Measurements from ENCODE around the gene HYKK. TPM values are rescaled to one million over a fixed set of nuclear protein-coding genes. Genes with fewer than 3 reads are reported as not detected.
"Not testable (repeated sequence)": the region's sequence is repeated elsewhere in the genome, so short reads cannot be mapped to it uniquely, and the experiment has no call there.

The HYKK gene
- total RNA-seq, 1 donor from 2014 or later = 4.3 TPM

DNA sequence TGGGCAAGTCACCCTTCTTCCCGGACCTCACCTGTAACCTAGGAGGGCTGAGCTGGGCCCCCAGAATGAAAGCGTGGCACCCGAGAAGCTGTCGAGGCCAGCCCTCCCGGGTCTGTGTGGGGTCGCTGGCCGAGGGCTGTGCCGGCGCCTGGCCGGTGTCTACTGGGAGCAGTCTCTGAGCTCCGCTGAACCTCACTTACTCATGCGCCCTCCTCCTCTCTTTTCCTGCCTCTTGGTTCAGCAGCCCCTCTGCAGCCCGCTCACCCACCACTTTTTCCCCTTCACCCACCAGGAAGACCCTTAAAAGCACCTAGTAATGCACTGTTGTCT, 419 bp downstream of the HYKK start:
- H3K9me3 Mint-ChIP-seq (ENCODE audit: low read depth) = no peaks in the 10 kb centered on the region
- peak overlapping the region; percentile 86 for H3K4me3 Mint-ChIP-seq (ENCODE audit: low read depth)
- peaks cover 4% of the 10 kb centered on the region for H3K4me1 Mint-ChIP-seq (ENCODE audit: low read depth)
- no peaks in the 10 kb centered on the region for H3K36me3 Mint-ChIP-seq (ENCODE audit: insufficient read depth)
- TF ChIP-seq, protein P1, sequence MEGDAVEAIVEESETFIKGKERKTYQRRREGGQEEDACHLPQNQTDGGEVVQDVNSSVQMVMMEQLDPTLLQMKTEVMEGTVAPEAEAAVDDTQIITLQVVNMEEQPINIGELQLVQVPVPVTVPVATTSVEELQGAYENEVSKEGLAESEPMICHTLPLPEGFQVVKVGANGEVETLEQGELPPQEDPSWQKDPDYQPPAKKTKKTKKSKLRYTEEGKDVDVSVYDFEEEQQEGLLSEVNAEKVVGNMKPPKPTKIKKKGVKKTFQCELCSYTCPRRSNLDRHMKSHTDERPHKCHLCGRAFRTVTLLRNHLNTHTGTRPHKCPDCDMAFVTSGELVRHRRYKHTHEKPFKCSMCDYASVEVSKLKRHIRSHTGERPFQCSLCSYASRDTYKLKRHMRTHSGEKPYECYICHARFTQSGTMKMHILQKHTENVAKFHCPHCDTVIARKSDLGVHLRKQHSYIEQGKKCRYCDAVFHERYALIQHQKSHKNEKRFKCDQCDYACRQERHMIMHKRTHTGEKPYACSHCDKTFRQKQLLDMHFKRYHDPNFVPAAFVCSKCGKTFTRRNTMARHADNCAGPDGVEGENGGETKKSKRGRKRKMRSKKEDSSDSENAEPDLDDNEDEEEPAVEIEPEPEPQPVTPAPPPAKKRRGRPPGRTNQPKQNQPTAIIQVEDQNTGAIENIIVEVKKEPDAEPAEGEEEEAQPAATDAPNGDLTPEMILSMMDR (IDR thresholded peaks at IDR 0.05; ENCODE audit: unreplicated experiment) = peak; percentile 7
- peak overlapping the region; percentile 8 for H3K27ac Mint-ChIP-seq
- H3K27me3 Mint-ChIP-seq = peaks cover 8% of the 10 kb centered on the region
- DNase-seq (ENCODE audit: low spot score, unreplicated experiment) = no peak

DNA sequence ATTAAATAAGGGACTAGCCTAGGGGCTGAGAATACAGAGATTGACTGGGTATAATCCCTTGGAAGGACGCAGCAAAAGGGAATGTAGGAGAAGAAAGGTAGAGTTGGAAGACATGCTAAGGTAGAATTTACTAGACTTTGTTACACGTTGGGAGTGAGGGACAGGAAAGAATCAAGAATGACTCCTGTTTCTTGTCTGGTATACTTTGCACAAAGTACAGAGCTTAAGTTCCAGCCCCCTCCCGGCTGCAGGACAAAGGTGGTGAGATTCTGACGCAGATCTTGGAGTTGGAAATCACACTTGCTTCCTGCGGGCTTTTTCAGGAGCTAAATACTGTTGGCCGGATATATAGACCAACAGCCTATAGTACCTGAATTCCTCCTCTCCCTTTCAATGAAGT, 895 bp downstream of the HYKK start:
- Mint-ChIP-seq H3K36me3 (ENCODE audit: insufficient read depth) (no peaks in the 10 kb centered on the region), H3K9me3 (ENCODE audit: low read depth) (no peaks in the 10 kb centered on the region), H3K27me3 (peaks cover 8% of the 10 kb centered on the region), H3K4me1 (ENCODE audit: low read depth) (peaks cover 4% of the 10 kb centered on the region), H3K27ac (peak overlapping the region; percentile 8), H3K4me3 (ENCODE audit: low read depth) (peak overlapping the region; percentile 86)
- TF ChIP-seq, protein P1 (IDR thresholded peaks at IDR 0.05; ENCODE audit: unreplicated experiment) = no peak
- DNase-seq (ENCODE audit: low spot score, unreplicated experiment) = no peak

DNA sequence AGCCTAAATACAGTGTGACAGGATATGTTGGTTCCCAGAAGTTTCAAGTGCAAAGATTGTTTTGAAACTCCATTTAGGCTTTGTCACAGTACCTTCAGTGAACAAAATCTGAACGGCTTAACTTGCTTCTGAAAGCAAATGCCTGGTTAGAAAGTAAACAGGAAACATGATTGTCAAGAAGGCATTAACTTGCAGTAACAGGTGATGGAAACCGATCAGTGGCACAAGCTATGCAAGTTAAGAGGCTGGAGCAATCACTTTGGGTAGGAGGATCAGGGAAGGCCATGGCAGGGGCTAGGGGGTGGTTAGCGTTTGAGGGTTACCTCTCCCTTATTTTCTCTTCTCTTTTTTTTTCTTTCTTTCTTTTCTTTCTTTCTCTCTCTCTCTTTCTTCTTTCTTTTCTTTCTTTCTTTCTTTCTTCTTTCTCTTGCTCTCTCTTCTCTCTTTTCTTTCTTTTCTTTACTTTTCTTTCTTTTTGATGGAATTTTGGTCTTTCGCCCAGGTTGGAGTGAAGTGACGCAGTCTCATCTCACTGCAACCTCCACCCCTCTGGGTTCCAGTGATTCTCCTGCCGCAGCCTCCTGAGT, 2.4 kb downstream of the HYKK start:
- no peak for DNase-seq (ENCODE audit: low spot score, unreplicated experiment)
- Mint-ChIP-seq H3K27ac (no peak overlapping the region), H3K4me1 (ENCODE audit: low read depth) (peaks cover 4% of the 10 kb centered on the region), H3K4me3 (ENCODE audit: low read depth) (no peak overlapping the region), H3K36me3 (ENCODE audit: insufficient read depth) (no peaks in the 10 kb centered on the region), H3K9me3 (ENCODE audit: low read depth) (no peaks in the 10 kb centered on the region), H3K27me3 (peaks cover 8% of the 10 kb centered on the region)
- TF ChIP-seq, protein P1 (IDR thresholded peaks at IDR 0.05; ENCODE audit: unreplicated experiment) = no peak

DNA sequence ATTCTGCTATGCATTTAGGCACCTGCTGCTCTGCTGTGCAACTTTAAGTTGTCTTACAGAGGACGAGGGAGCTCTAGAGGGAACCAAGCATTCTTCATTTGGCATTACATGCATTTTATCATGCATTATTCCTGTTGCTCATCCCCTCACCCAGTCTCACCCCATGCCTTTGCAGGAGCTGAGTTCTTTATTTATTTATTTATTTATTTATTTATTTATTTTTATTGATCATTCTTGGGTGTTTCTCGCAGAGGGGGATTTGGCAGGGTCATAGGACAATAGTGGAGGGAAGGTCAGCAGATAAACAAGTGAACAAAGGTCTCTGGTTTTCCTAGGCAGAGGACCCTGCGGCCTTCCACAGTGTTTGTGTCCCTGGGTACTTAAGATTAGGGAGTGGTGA, 12.7 kb downstream of the HYKK start:
- H3K4me3 Mint-ChIP-seq (ENCODE audit: low read depth); DNase-seq (ENCODE audit: low spot score, unreplicated experiment); H3K27me3 Mint-ChIP-seq; H3K36me3 Mint-ChIP-seq (ENCODE audit: insufficient read depth); H3K4me1 Mint-ChIP-seq (ENCODE audit: low read depth); H3K27ac Mint-ChIP-seq; H3K9me3 Mint-ChIP-seq (ENCODE audit: low read depth): not testable (repeated sequence)

DNA sequence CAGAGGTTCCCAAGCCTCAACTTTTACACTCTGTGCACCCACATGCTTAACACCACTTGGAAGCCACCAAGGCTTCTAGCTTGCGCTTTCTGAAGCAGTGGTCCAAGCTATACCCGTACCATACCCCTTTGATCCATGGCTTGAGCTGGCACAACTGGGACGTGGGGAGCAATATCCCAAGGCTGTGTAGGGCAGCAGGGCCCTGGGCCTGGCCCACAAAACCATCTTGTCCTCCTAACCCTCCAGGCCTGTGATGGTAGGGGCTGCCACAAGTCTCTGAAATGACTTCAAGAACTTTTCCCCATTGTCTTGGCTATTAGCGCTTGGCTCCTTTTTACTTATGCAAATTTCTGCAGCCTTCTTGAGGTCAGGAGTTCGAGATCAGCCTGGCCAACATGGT, 16.9 kb downstream of the HYKK start:
- no peaks in the 10 kb centered on the region for H3K27me3 Mint-ChIP-seq
- peaks cover 7% of the 10 kb centered on the region for H3K9me3 Mint-ChIP-seq (ENCODE audit: low read depth)
- TF ChIP-seq, protein P1 (IDR thresholded peaks at IDR 0.05; ENCODE audit: unreplicated experiment) = no peak
- H3K4me3 Mint-ChIP-seq (ENCODE audit: low read depth) = no peak overlapping the region
- no peak overlapping the region for H3K27ac Mint-ChIP-seq
- peaks cover 5% of the 10 kb centered on the region for H3K36me3 Mint-ChIP-seq (ENCODE audit: insufficient read depth)
- DNase-seq (ENCODE audit: low spot score, unreplicated experiment) = no peak
- no peaks in the 10 kb centered on the region for H3K4me1 Mint-ChIP-seq (ENCODE audit: low read depth)

DNA sequence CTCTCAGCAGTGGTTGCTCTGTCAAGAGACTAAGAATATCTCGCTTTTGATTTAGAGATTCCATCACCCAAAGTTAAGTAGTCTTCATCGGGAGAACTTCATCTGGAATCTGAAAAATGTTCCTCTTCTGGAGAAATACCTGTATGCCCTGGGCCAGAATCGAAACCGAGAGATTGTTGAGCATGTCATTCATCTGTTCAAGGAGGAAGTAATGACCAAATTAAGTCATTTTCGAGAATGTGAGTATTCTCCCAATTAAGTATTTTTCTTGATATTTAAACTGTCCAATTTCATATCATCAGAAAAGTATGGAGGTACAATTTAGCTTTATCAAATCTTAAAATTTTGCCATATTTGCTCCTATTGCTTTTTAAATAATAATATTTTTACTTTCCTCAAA, 19.9 kb downstream of the HYKK start:
- Mint-ChIP-seq H3K36me3 (ENCODE audit: insufficient read depth) (peaks cover 5% of the 10 kb centered on the region), H3K4me1 (ENCODE audit: low read depth) (no peaks in the 10 kb centered on the region), H3K4me3 (ENCODE audit: low read depth) (no peak overlapping the region), H3K27ac (no peak overlapping the region), H3K9me3 (ENCODE audit: low read depth) (peaks cover 7% of the 10 kb centered on the region), H3K27me3 (no peaks in the 10 kb centered on the region)
- DNase-seq (ENCODE audit: low spot score, unreplicated experiment) = no peak
- TF ChIP-seq, protein P1 (IDR thresholded peaks at IDR 0.05; ENCODE audit: unreplicated experiment) = no peak
